Tongue (tissue), 2 donors: ENCODE results near the gene TRDN. TPM values are rescaled to one million over a fixed set of nuclear protein-coding genes. Genes with fewer than 3 reads are reported as not detected.
"Not testable (repeated sequence)": the region's sequence is repeated elsewhere in the genome, so short reads cannot be mapped to it uniquely, and the experiment has no call there.

Experiments
- DNase-seq: peaks from one replicate; pipeline ENCODE4 v3.0.0-alpha.2; 2015
- total RNA-seq: library from RNA; depleted of rRNA; stranded (reverse); fragments of >200 nt; gene quantifications from one replicate; pipeline ENCODE4 v1.2.3, GENCODE V29; 2014

Gene TRDN
- total RNA-seq, 1 donor from 2014 or later: 249 TPM

DNA sequence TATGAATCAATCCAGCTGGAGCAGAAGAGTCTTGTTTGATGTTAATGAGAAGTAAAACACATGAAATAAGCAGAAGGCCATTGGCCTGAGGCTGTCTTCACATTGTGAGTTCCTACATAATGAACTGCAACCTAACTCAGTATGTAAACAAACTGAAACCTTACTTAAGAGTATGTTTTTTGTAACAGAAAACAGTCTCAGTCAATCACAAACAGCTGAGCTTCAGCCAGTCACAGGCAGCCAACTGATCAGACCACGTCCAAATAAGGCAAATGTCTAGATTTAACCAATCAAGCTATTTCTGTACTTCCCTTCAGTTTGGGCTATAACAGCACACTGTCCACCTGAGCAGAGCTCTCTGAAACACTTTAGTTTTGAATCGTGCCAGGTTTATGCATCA is 234.7 kb downstream of the TRDN start:
- peak; percentile 22 for DNase-seq

DNA sequence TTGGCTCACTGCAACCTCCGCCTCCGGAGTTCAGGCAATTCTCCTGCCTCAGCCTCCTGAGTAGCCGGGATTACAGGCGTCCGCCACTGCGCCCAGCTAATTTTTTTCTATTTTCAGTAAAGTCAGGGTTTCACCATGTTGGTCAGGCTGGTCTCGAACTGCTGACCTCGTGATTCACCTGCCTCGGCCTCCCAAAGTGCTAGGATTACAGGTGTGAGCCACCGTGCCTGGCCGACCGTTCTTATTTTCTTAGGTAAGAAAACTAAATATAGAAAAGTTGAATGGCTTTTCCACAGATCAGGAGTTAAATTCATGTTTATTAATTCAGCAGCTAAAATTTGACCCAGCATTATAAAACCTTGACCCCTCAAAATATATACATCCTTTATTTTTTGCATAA is 238.7 kb downstream of the TRDN start:
- no peak for DNase-seq

DNA sequence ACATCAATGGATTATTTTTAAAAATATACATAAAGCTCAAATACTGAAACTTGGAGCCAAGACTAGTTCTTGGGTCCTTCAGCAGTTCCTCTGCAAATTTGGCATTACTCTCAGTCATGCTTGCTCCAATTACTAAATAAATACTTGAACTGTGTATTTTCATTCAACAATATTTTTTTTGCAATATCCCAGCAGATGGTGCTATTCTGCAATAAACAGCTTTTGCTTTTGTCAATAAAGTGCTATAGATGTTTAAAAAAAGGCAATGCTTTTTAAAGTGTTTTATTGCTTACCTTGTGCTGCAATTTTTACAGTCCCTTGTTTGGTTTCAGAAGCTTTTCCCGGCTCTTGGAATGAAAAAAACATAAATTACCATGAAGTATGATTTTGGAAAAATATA is 243.4 kb downstream of the TRDN start:
- peak; percentile 32 for DNase-seq

DNA sequence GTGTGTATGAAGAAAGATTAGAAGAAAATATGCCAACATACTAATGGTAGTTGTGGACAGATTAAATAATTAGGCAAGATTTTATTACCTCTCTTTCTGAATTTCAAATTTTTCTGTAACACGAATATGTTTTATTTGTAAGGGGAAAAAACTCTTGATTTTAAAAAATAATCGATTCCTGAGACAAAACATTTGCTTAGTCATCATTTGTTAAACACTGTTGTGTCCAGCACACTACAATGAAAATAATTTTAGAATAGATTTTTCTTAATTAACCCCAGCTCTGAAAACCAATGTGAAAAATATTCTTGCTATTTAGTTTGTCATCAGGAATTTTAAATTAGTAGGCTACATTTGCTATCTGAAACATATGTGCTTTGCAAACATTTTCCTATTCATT is 253.0 kb downstream of the TRDN start:
- DNase-seq: no peak

DNA sequence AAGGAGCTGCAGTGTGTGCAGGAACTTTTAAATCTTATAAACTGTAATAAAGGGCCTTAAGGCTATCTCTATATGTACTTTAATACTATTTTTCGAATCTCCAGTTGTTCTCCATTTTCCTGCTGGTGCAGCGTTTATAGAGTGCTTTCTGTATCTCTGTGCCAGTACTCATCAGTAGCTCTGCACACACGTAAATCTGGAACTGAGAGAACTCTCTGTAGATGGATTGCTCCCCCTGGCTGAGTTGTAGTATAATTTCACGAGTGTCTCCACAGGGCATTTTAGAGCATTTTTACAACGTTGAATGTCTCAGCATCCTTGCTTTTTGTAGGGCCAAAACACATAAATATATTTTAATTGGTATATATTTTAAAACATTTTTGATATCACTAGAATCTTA is 256.5 kb downstream of the TRDN start:
- DNase-seq: peak; percentile 15

DNA sequence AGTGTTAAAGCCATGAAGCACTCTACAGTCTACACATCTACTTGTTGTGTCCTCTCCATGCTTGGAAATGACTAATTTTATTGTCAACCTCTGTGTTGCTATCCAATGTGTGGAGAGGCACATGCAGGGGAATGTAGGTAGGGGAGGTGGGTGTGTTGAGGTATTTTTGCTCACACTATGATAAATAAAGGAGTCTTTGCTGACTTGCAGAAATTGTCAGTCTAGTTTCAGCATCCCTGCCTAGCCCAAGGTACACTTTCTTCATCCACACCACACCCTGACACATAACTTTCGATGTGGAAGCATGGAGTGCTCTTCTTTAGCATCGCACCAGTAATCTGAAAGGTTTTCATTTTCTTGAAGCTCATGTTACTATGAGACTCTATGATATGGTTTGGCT is 264.0 kb downstream of the TRDN start:
- no peak for DNase-seq

DNA sequence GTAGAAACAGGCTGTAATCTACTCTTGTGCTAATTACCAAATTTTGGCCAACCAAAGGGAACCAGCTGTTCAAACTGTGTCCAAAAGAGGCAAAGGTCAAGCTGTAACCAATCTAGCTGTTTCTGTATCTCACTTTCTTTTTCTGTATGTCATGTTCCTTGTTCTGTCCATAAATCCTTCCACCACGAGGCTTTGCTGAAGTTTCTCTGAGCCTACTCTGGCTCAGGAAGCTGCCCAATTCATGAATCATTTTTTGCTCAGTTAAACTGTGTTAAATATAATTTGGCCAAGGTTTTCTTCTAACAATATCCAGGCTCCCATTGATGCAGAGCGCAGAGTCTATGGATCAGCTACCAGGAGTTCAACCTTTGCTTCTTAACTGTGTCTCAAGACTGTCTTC is 272.8 kb downstream of the TRDN start:
- no peak for DNase-seq

DNA sequence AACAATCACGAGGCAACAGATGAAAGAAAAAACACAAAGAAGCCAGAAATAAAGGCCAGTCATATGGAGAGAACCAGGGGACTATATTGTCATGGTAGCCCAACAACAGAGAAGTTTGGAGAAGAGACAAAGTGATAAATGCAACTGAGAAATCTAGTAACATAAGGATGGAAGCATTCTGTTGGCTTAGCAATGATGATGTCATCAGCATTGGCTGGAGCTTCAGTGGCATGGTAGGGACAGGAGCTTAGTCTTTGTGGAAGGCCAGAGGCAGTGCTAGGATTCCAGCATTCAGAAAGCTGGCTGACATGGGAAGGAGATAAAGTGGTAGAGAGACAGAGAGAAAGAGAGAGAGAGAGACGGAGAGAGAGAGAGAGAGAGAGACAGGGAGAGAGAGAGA is 276.4 kb downstream of the TRDN start:
- DNase-seq: no peak

DNA sequence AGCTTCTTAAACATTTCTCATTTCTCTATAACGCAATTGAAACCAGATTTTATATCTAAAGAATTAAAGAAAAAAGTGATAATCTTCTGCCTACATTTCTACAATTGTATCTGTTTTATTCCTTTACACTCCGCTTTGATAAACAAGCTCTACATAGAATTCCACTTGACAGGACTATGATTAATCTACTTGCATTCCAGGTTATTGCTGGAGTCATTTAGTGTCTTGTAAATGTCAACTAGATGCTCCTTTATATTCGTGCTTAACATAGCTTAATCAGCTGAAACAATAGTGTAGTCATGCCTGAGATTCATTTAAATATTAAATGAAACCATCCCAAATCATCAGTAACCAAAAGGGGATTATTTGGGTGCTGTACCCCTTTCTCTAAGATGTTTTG is 284.0 kb downstream of the TRDN start:
- no peak for DNase-seq

DNA sequence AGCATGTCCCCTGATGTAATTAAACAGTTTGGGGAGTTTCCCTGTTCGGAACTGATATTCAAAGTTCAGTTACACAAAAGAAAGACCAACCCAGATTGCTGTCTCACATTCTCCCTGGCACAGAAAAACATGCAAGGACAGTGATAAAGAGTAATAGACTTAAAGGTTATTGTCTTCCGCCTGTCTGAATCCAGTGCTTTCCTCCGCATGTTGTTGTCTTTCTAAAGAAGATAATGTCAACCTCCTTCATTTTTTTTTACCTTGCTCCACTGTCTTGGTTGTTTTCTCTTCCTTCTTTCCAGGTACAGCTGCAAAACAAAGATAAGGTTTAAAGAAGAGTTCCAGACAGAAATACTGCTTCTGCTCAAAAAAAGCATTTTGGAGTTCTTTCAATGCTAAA is 284.5 kb downstream of the TRDN start:
- no peak for DNase-seq

GRCh38 chr6:123343836-123344235 is 292.9 kb downstream of the TRDN start:
- no peak for DNase-seq

- no peak for DNase-seq
Measured at GRCh38 chr6:123338394-123338793, 298.4 kb downstream of the TRDN start.

- DNase-seq: no peak
Measured at GRCh38 chr6:123333000-123333756, 303.6 kb downstream of the TRDN start.

DNA sequence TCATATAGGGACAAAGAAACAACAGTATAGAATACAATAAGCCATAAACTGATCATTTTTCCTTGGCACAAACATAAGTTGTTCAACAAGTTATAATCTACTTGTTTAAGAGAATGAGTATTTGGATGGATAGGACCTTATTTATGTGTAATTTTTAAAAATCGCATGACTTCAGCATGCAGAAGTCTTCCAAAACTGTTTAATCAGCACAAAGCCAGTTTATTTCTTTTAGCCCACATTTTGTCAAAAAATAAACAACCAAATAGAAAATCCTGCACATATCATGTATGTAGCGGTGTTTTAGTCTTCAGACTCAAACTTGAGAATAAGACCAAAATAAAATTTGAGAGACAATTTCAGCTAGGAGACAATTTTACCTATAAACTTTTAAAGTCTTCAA is 304.7 kb downstream of the TRDN start:
- no peak for DNase-seq

DNA sequence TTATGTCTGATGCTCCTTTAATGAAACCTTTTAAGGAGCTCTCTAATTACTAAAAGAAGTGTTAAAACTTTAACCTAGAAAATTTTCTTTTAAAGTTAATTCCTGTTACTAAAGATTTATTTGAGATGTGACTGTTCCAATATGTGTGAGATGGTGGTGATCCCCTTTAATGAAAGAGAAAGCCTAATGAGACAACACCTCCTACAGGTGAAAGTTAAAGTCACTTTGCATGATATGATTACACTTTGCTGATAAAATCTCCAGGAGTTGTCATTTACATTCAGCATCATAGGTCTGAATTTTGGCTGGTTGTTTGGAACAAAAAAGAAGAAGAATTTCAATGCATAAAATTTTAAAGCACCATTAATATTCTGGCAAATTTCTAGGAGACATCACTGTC is 307.4 kb downstream of the TRDN start:
- no peak for DNase-seq

- DNase-seq: peak; percentile 5
Measured at GRCh38 chr6:123323452-123324329, 313.1 kb downstream of the TRDN start.

DNA sequence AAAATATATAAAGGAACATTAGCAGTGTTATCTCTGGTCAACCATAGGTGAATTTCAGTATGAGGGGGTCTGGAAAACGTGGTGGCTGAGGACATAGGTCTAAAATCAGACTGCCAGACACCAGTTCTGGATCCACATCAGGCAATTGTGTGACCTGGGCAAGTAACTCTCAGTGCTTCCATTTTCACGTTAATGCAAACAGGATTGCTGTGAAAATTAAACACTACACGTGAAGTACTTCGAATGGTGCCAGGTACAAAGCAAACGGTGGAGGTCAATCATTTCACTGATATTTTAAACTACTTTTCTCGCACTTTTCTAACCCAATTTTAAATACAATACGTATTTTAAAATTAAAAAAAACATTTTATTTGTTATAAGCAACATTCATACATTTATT is 315.7 kb downstream of the TRDN start:
- no peak for DNase-seq

DNA sequence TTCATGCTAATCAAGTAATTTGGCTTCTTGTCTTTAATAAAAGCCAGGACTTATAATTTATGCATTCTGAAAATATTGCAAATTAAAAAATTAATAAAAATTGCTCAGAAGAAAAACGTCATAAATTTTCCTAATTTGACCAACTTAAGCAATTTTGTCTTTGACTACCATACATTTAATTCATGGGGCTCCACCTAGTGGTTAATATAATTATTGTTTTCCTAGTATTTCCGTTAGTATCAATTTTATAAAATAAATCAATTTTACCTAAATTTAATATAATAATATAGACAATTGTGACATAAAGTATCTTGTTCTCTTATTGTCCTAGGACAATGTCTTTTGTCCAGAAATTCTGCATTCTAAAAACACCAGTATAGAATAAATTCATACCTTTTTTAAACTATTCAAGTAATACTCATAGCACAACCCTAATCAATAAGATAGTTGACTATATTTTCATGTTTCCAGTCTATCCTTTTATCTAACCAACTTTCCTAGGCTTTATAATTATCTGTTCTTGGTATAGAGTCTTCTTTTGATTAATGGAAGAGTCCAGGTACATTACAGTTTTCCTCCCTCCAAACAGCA is 319.9 kb downstream of the TRDN start:
- DNase-seq: peak; percentile 22

GRCh38 chr6:123314459-123314858 is 322.3 kb downstream of the TRDN start:
- not testable (repeated sequence) for DNase-seq

- DNase-seq: no peak
Measured at GRCh38 chr6:123309130-123309529, 327.6 kb downstream of the TRDN start.

DNA sequence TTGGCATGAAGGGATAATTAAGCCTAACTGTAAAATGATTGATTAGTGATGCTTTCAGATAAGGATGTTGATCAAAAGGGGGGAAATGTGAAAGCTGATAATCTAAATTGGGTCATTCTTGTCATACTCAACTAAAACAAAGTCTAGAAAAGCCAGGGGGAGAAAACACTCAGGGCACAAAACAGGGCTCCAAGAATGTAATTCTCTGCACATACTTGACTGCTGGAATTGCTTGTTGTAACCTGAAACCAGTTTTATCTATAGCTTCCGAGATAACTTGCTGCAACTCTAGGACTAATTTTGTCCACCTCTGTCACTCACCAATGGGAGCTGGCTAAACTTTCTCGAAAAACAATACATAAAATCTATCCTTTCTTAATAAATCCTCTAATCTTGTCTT is 330.4 kb downstream of the TRDN start:
- no peak for DNase-seq

GRCh38 chr6:123295672-123296071 is 341.1 kb downstream of the TRDN start:
- DNase-seq: no peak

GRCh38 chr6:123295181-123295580 is 341.6 kb downstream of the TRDN start:
- no peak for DNase-seq
